B cell (primary cell): ENCODE results near the gene ABCA2. TPM values are rescaled to one million over a fixed set of nuclear protein-coding genes. Genes with fewer than 3 reads are reported as not detected.
A peak's percentile ranks its signal among the peaks of the same experiment; 100 is the strongest.

ENCODE experiments used
- ATAC-seq: fragments of 200-7000 bp; cut with Tn5 transposase; one replicate; pipeline ENCODE4 v1.10.0; 2021; ENCODE audit warnings: low read depth, mild to moderate bottlenecking, moderate number of reproducible peaks, moderate library complexity
- CTCF ChIA-PET: fragments of 350-600 bp; sonication (Branson Sonifier 250); formaldehyde crosslinking; loops from one replicate; lab custom pipeline; 2021; ENCODE audit warnings: antibody characterized with exemption, inconsistent platforms; lab: Charles Lee
- POLR2A ChIA-PET: fragments of 350-600 bp; sonication (Branson Sonifier 250); formaldehyde crosslinking; loops from one replicate; lab custom pipeline; 2021; ENCODE audit warnings: antibody characterized with exemption; lab: Charles Lee
- DNase-seq: peaks from one replicate; pipeline ENCODE4 v3.0.0; 2013
- H2AFZ ChIP-seq: 2 replicates; pipeline ENCODE4 v1.6.1; 2012; ENCODE audit warnings: mild to moderate bottlenecking, low read depth, low read length; ENCODE audit not compliant: insufficient read depth, poor library complexity, severe bottlenecking
- H3K27ac ChIP-seq, 2 donors: 1 replicate in 1 of 2; 2 replicates in 1 of 2; pipeline ENCODE4 v1.5.1; 2012 to 2013; ENCODE audit warnings: low read length in 2 of 2, mild to moderate bottlenecking in 2 of 2, moderate library complexity in 1 of 2
- H3K27me3 ChIP-seq, 4 experiments: fragments of 200-600 bp in 1 of 4; sonication (generic) in 1 of 4; replicated peaks in 1 of 4; 1 replicate in 2 of 4; 2 replicates in 2 of 4; pipeline versions ENCODE4 v1.6.1 to v1.7.0; 2013 to 2016; ENCODE audit warnings: low read length in 3 of 4, mild to moderate bottlenecking in 2 of 4, mixed read lengths in 1 of 4, moderate library complexity in 1 of 4; ENCODE audit not compliant: insufficient read depth in 4 of 4, control insufficient read depth in 3 of 4; ENCODE audit errors: control extremely low read depth in 1 of 4
- H3K36me3 ChIP-seq, 2 experiments: replicated peaks in 1 of 2; 1 replicate in 1 of 2; 2 replicates in 1 of 2; pipeline versions ENCODE4 v1.6.1 to v1.7.1; 2013; ENCODE audit warnings: low read length in 1 of 2; ENCODE audit not compliant: insufficient read depth in 2 of 2, control insufficient read depth in 1 of 2; ENCODE audit errors: control extremely low read depth in 1 of 2, extremely low read depth in 1 of 2
- H3K4me1 ChIP-seq, 2 donors: fragments of 200-600 bp in 1 of 2; sonication (generic) in 1 of 2; 1 replicate in 1 of 2; 2 replicates in 1 of 2; pipeline versions ENCODE4 v1.5.1 to v1.6.1; 2013 to 2017; ENCODE audit warnings: low read length in 2 of 2; ENCODE audit not compliant: control insufficient read depth in 2 of 2, insufficient read depth in 2 of 2
- H3K4me2 ChIP-seq: replicated peaks from 2 replicates; pipeline ENCODE3; 2012; ENCODE audit warnings: mild to moderate bottlenecking, low read depth, low read length; ENCODE audit not compliant: poor library complexity, severe bottlenecking
- H3K4me3 ChIP-seq, 5 experiments: fragments of 200-600 bp in 1 of 5; sonication (generic) in 1 of 5; 1 replicate in 3 of 5; 2 replicates in 2 of 5; pipeline versions ENCODE4 v1.5.1 to v1.7.0; 2011 to 2016; ENCODE audit warnings: low read length in 4 of 5, mild to moderate bottlenecking in 4 of 5, low read depth in 2 of 5, control low read depth in 1 of 5, moderate library complexity in 1 of 5; ENCODE audit not compliant: insufficient read depth in 1 of 5; ENCODE audit errors: control extremely low read depth in 1 of 5, extremely low read depth in 1 of 5
- H3K79me2 ChIP-seq: fragments of 200-600 bp; sonication (generic); one replicate; pipeline ENCODE4 v1.6.0; 2016; ENCODE audit warnings: low read length; ENCODE audit not compliant: control insufficient read depth, insufficient read depth
- H3K9ac ChIP-seq: fragments of 200-600 bp; sonication (generic); 2 replicates; pipeline ENCODE4 v1.6.1; 2017; ENCODE audit warnings: mild to moderate bottlenecking, low read length, moderate library complexity
- H3K9me3 ChIP-seq, 3 donors: one replicate each; pipeline versions ENCODE4 v1.6.1 to v1.7.1; 2013; ENCODE audit warnings: low read length in 2 of 3; ENCODE audit not compliant: control insufficient read depth in 2 of 3, insufficient read depth in 1 of 3; ENCODE audit errors: control extremely low read depth in 1 of 3
- H4K20me1 ChIP-seq: 2 replicates; pipeline ENCODE4 v1.6.0; 2012; ENCODE audit warnings: mild to moderate bottlenecking, low read length; ENCODE audit not compliant: insufficient read depth, control insufficient read depth, poor library complexity, severe bottlenecking
- H3K27ac Mint-ChIP-seq: one replicate; pipeline ENCODE4 v1.8.0; 2021; ENCODE audit warnings: mixed read lengths
- H3K27me3 Mint-ChIP-seq: one replicate; pipeline ENCODE4 v1.8.0; 2021; ENCODE audit warnings: mixed read lengths
- H3K4me1 Mint-ChIP-seq: one replicate; pipeline ENCODE4 v1.8.0; 2021; ENCODE audit warnings: mixed read lengths
- H3K4me3 Mint-ChIP-seq: one replicate; pipeline ENCODE4 v1.8.0; 2021; ENCODE audit warnings: mixed read lengths
- H3K9me3 Mint-ChIP-seq: one replicate; pipeline ENCODE4 v1.8.0; 2022; ENCODE audit warnings: mixed read lengths; ENCODE audit not compliant: insufficient read depth
- CTCF ChIP-seq: fragments of 200-600 bp; IDR thresholded peaks from one replicate; pipeline ENCODE4 v1.8.0; 2022; ENCODE audit warnings: antibody characterized with exemption, mild to moderate bottlenecking
- EZH2 ChIP-seq: IDR thresholded peaks from 2 replicates; pipeline ENCODE4 v1.6.1; 2012; ENCODE audit warnings: borderline replicate concordance, low read depth, mild to moderate bottlenecking, moderate library complexity, low read length; ENCODE audit not compliant: insufficient read depth, poor library complexity, severe bottlenecking
- WGBS: methylation state at CpG from one replicate; pipeline ENCODE4 v1.1.5; 2013; ENCODE audit warnings: missing lambda C conversion rate; ENCODE audit not compliant: insufficient coverage; 5-methylcytosine and 5-hydroxymethylcytosine counted together
- intact Hi-C: fragments of 100-400 bp; cut with micrococcal nuclease; formaldehyde crosslinking; loops from one replicate; pipeline ENCODE4 v1.10.0; 2022
- polyA plus RNA-seq: library from polyadenylated mRNA; depleted of rRNA; stranded (reverse); fragments of >200 nt; gene quantifications from 2 replicates; pipeline ENCODE4 v1.2.3, GENCODE V29; 2012
- total RNA-seq, 2 donors: library from RNA; stranded (reverse); fragments of 120-200 nt in 1 of 2; gene quantifications; 1 replicate in 1 of 2; 2 replicates in 1 of 2; pipeline versions ENCODE4 v1.2.3 to v1.2.4, GENCODE V29; 2013 to 2022

Gene ABCA2
- total and polyA plus RNA-seq, 2 donors (not counting 1 experiment from before 2014, with no cell fraction given) = 30.7 to 61.1 TPM

DNA sequence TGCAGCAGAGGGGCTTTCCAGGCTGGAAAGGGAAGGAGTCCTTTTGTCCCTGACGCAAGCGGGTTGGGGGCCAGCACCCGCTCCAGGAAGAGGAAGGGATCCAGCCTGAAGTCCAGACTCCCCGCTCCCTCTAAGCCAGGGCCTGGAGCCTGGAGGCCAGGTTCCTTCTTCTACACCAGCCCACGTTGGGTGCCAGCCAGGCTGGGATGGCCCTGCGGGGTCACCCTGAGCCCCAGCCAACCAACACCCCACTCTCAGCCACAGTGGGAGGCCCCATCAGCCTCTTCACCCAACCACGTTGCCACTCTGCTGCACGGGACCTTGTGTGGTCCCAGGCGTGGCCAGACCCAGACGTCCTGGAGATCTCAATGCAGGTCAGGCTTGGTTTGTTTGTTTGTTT, 4.8 kb upstream of the ABCA2 start:
- WGBS = 41% methylated on average over 8 of the region's 10 CpGs
- peak overlapping the region; percentile 46 to 55 for H3K27ac ChIP-seq

More for the DNA sequence above, 4.8 kb upstream of the ABCA2 start:
- intact Hi-C loops = loop anchor here (2.0 to 5.0 kb wide), 2 partner anchors 39 to 184 kb away; partner anchors contain the start of genes PHPT1 and SAPCD2
- peaks cover 60% of the 10 kb centered on the region for H3K4me1 Mint-ChIP-seq
- Histone ChIP-seq H3K9me3 (peaks cover 0 to 11% (median 0%) of the 10 kb centered on the region in 3 donors), H3K79me2 (peaks cover 12% of the 10 kb centered on the region), H3K4me2 (peak overlapping the region; percentile 100), H2AFZ (peak overlapping the region; percentile 9), H3K9ac (peak overlapping the region; percentile 70), H3K36me3 (no peaks in the 10 kb centered on the region), H3K4me3 (peak overlapping the region; percentile 13 to 77 (median 64)), H4K20me1 (peaks cover 7% of the 10 kb centered on the region), H3K27me3 (peaks cover 0 to 6% (median 0%) of the 10 kb centered on the region in 4 experiments), H3K4me1 (peaks cover 64 to 71% of the 10 kb centered on the region in 2 donors)
- peak overlapping the region; percentile 89 for H3K4me3 Mint-ChIP-seq
- no peaks in the 10 kb centered on the region for H3K9me3 Mint-ChIP-seq
- ChIA-PET POLR2A (interaction anchor here (1.4 to 1.6 kb wide), 3 partner anchors 11 to 40 kb away, joined by 3 to 9 read pairs (median 3); partner anchors contain the start of gene PAXX), CTCF (interaction anchor here (0.9 to 4.4 kb wide), 10 partner anchors 14 to 272 kb away, joined by 3 to 49 read pairs (median 5); partner anchors contain the start of genes AJM1, NPDC1 and TMEM141)
- H3K27ac Mint-ChIP-seq = peak overlapping the region; percentile 95
- no peaks in the 10 kb centered on the region for H3K27me3 Mint-ChIP-seq
- DNase-seq (peak; percentile 62), ATAC-seq (peak; percentile 15)
- TF ChIP-seq CTCF (no peak), EZH2 (no peak)
